Measurements from ENCODE around the gene VIPR1.

- no peak for TF ChIP-seq CTCF (IDR thresholded peaks at IDR 0.05)
- no peak for TF ChIP-seq POLR2AphosphoS5 (IDR thresholded peaks at IDR 0.05; ENCODE audit: low read depth, low read length)
- no peak for TF ChIP-seq USF2 (IDR thresholded peaks at IDR 0.05; ENCODE audit: borderline replicate concordance, low read depth, low read length)
- TF ChIP-seq JUND (IDR thresholded peaks at IDR 0.05), result no peak
- no peak for TF ChIP-seq TCF12 (IDR thresholded peaks at IDR 0.05)
- TF ChIP-seq RXRA (IDR thresholded peaks at IDR 0.05; ENCODE audit: borderline replicate concordance, low read depth), result no peak
- TF ChIP-seq SIN3A (IDR thresholded peaks at IDR 0.05; ENCODE audit: borderline replicate concordance, low read depth, low read length), result no peak
- no peak for TF ChIP-seq MAX (IDR thresholded peaks at IDR 0.05; ENCODE audit: low read depth)
- TF ChIP-seq EP300 (IDR thresholded peaks at IDR 0.05; ENCODE audit: borderline replicate concordance in 1 of 2, low read depth in 1 of 2, low read length in 1 of 2), result no peak
- no peak for TF ChIP-seq GABPA (IDR thresholded peaks at IDR 0.05; ENCODE audit: low read depth)
- no peak for TF ChIP-seq NRF1 (IDR thresholded peaks at IDR 0.05; ENCODE audit: low read depth, low read length)
- no peak for TF ChIP-seq RAD21 (IDR thresholded peaks at IDR 0.05; ENCODE audit: low read length)
These were observed 13.8 kb upstream of the VIPR1 start for GRCh38 chr3:42488687-42489086.

Data from SK-N-SH (cell line).